ENCODE data around the gene MUCL1.
"Not testable (repeated sequence)": the region's sequence is repeated elsewhere in the genome, so short reads cannot be mapped to it uniquely, and the experiment has no call there.

MUCL1 gene

GRCh38 chr12:54865683-54866324 is 11.5 kb downstream of the MUCL1 start:
- no peak for TF ChIP-seq CTCF (IDR thresholded peaks at IDR 0.05)
- DNase-seq (ENCODE audit: low spot score): no peak
- no peak overlapping the region for H3K4me3 ChIP-seq
- no peak overlapping the region for H3K27ac ChIP-seq

DNA sequence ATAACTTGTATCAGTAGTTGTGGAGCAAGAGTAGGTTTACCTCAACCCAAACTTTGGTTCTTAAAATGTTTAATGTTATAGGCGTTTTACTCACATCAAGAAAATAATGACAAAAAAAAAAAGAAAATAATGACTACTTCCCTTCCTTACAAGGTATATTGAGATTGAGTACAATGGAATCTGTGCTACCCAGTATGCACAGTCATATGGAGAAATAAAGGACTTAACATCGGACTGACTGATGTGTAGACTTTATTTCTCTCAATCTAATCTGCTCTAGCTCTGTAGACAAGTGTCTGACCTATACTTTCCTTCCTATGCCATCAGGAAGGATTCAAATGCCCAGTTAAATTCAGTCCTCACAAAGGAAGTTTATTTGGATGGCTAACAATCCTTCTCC is 14.4 kb downstream of the MUCL1 start:
- H3K4me3 ChIP-seq: no peak overlapping the region
- TF ChIP-seq CTCF (IDR thresholded peaks at IDR 0.05): no peak
- H3K27ac ChIP-seq: no peak overlapping the region
- no peak for DNase-seq (ENCODE audit: low spot score)

GRCh38 chr12:54870048-54870447 is 15.7 kb downstream of the MUCL1 start:
- Histone ChIP-seq H3K27ac (no peak overlapping the region), H3K4me3 (no peak overlapping the region)
- no peak for DNase-seq (ENCODE audit: low spot score)
- TF ChIP-seq CTCF (IDR thresholded peaks at IDR 0.05): no peak

DNA sequence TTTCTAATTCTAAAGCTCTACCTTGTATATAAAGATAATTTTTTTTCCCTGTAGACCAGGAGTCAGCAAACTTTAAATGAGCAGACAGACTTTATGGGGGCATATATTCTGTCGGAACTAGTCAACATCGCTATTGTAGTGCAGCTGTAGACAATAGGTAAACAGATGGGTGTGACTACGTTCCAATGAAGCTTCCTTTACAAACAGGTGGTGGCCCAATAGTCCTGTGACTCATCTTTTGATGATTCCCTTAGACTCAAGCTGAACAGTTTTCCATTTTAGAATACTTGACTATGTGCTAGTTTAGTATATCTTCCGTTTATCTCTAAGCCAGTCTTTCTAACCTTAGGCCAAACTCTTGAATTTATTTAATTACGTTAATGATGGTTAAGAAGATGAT is 16.3 kb downstream of the MUCL1 start:
- TF ChIP-seq CTCF (IDR thresholded peaks at IDR 0.05): no peak

GRCh38 chr12:54879150-54879549 is 24.8 kb downstream of the MUCL1 start:
- Histone ChIP-seq H3K27ac (no peak overlapping the region), H3K4me3 (no peak overlapping the region)
- no peak for TF ChIP-seq CTCF (IDR thresholded peaks at IDR 0.05)
- DNase-seq (ENCODE audit: low spot score): no peak

More for the DNA sequence above, 16.3 kb downstream of the MUCL1 start:
- Histone ChIP-seq H3K27ac (no peak overlapping the region), H3K4me3 (no peak overlapping the region)
- no peak for DNase-seq (ENCODE audit: low spot score)

DNA sequence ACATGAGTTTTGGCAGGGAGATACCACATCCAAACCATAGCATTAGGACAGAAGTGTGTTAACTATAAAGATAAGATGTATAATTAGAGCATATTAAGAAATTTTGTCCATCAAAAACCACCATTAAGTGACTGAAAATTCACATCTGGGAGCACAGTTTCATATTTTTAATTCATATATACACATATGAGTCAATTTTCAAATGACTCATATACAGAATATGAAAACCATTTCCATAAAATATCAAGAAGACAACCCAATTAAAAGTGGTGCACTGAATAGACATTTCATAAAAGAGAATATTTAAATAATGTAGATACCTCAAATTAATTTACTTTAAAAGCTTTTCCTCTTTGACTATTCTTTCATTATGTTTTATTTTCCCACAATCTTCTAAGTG is 25.3 kb downstream of the MUCL1 start:
- no peak for DNase-seq (ENCODE audit: low spot score)
- no peak overlapping the region for H3K4me3 ChIP-seq
- no peak overlapping the region for H3K27ac ChIP-seq
- no peak for TF ChIP-seq CTCF (IDR thresholded peaks at IDR 0.05)

DNA sequence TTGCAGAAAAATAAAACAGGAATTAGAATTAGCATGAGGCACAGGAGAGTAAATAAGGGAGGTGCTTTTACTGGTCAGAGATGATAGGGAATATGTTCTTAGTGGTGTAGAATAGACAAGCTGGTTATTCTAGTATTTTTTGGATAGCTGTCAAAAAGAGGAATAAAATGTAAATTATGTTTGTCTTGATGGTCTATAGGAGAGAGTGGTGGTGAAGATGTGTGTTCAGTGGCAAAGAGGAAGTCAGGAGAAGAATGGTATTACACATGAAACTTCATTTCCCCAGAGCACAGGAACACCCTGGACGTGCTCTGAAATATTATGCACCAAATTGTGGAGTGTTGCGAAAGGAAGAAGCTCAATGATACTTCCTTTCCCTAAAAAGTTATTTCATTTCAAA is 27.8 kb downstream of the MUCL1 start:
- TF ChIP-seq CTCF (IDR thresholded peaks at IDR 0.05): no peak
- Histone ChIP-seq H3K27ac (no peak overlapping the region), H3K4me3 (no peak overlapping the region)
- no peak for DNase-seq (ENCODE audit: low spot score)

DNA sequence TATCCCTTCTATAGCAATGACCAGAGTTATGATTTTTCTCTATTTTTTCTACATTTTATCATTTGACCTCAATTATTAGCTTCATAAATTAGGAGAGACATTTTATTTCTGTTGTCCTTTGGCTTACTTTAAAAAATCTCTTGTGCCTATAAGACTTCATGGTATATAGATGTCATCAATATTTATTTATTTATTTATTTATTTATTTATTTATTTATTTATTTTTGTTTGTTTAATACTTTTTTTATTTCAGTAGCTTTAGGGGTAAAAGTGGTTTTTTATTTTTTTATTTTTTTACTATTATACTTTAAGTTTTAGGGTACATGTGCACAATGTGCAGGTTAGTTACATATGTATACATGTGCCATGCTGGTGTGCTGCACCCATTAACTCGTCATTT is 28.3 kb downstream of the MUCL1 start:
- DNase-seq (ENCODE audit: low spot score); H3K27ac ChIP-seq; H3K4me3 ChIP-seq: not testable (repeated sequence)

DNA sequence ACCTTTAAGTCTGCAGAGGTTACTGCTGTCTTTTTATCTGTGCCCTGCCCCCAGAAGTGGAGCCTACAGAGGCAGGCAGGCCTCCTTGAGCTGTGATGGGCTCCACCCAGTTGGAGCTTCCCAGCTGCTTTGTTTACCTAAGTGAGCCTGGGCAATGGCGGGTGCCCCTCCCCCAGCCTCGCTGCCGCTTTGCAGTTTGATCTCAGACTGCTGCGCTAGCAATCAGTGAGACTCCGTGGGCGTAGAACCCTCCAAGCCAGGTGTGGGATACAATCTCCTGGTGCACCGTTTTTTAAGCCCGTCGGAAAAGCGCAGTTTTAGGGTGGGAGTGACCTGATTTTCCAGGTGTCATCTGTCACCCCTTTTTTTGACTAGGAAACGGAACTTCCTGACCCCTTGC is 34.1 kb downstream of the MUCL1 start:
- H3K27ac ChIP-seq; DNase-seq (ENCODE audit: low spot score); H3K4me3 ChIP-seq: not testable (repeated sequence)
